ENCODE measurements around the gene THAP9. TPM values are rescaled to one million over a fixed set of nuclear protein-coding genes. Genes with fewer than 3 reads are reported as not detected.

The THAP9 gene
- total and polyA plus RNA-seq, 8 donors: 0.58 to 8.9 (median 1.9) TPM; not detected in 2

- H3K27me3 ChIP-seq: no peaks in the 10 kb centered on the region
- peaks cover 26 to 71% (median 46%) of the 10 kb centered on the region in 4 donors for H3K4me1 ChIP-seq
- no peaks in the 10 kb centered on the region for H3K9me3 ChIP-seq
- H3K27ac ChIP-seq: peak overlapping the region in 4 of 5 donors; percentile 96 to 99 (median 98)
- DNase-seq: no peak
- H3K4me3 ChIP-seq: peak overlapping the region; percentile 72 to 84 (median 76)
- no peak for TF ChIP-seq EP300 (IDR thresholded peaks at IDR 0.05)
- intact Hi-C loops (cut with DNase I; ENCODE audit: low total_unique reads): no loop called here
- WGBS, 5 donors: 43 to 67% (median 57%) methylated on average over 6 of the region's 6 CpGs
- peaks cover 6 to 16% (median 14%) of the 10 kb centered on the region in 4 donors for H3K36me3 ChIP-seq
Observed at GRCh38 chr4:82889287-82889686, 11.2 kb upstream of the THAP9 start.

- peaks cover 23 to 68% (median 42%) of the 10 kb centered on the region in 4 donors for H3K4me1 ChIP-seq
- no peaks in the 10 kb centered on the region for H3K27me3 ChIP-seq
- H3K4me3 ChIP-seq: peak overlapping the region; percentile 72 to 84 (median 76)
- 0% methylated on average over 16 of the region's 16 CpGs for WGBS, 5 donors
- intact Hi-C loops (cut with DNase I; ENCODE audit: low total_unique reads): no loop called here
- TF ChIP-seq CTCF (IDR thresholded peaks at IDR 0.05) (no peak), POLR2A (IDR thresholded peaks at IDR 0.05) (no peak), EP300 (IDR thresholded peaks at IDR 0.05) (no peak), POLR2AphosphoS5 (IDR thresholded peaks at IDR 0.05) (no peak)
- no peak for DNase-seq
- H3K36me3 ChIP-seq: peaks cover 13 to 28% (median 26%) of the 10 kb centered on the region in 4 donors
- H3K9me3 ChIP-seq: no peaks in the 10 kb centered on the region
- peak overlapping the region; percentile 96 to 99 (median 98) for H3K27ac ChIP-seq
Observed at GRCh38 chr4:82890528-82890900, 10.0 kb upstream of the THAP9 start.

GRCh38 chr4:82890901-82891706 is 9.4 kb upstream of the THAP9 start, which contains the start of gene SEC31A:
TSS of gene SEC31A (minus strand) at chr4:82891153. CDS start at chr4:82881936, 9,217 bp downstream.
- Histone ChIP-seq H3K4me3 (peak within 1 kb of the TSS; percentile 72 to 84 (median 76)), H3K27ac (peak within 1 kb of the TSS; percentile 96 to 99 (median 98)), H3K27me3 (no peaks in the 10 kb centered on the region), H3K9me3 (no peaks in the 10 kb centered on the region), H3K4me1 (peaks cover 17 to 62% (median 37%) of the 10 kb centered on the region in 4 donors), H3K36me3 (peaks cover 13 to 30% (median 29%) of the 10 kb centered on the region in 4 donors)
- intact Hi-C loops (cut with DNase I; ENCODE audit: low total_unique reads): no loop called here
- no peak for TF ChIP-seq EP300 (IDR thresholded peaks at IDR 0.05)
- peak in 1 of 7 experiments; percentile 24 for TF ChIP-seq CTCF (IDR thresholded peaks at IDR 0.05)
- peak; percentile 90 to 99 (median 97) for TF ChIP-seq POLR2AphosphoS5 (IDR thresholded peaks at IDR 0.05)
- peak in 2 of 4 donors; percentile 78 to 93 for TF ChIP-seq POLR2A (IDR thresholded peaks at IDR 0.05)
- peak; percentile 97 to 99 for DNase-seq
- WGBS, 5 donors: 0 to 1% (median 0%) methylated on average over 32 to 71 of the region's 71 CpGs

- Histone ChIP-seq H3K27me3 (no peaks in the 10 kb centered on the region), H3K27ac (peak overlapping the region; percentile 96 to 99 (median 98)), H3K9me3 (no peaks in the 10 kb centered on the region), H3K4me1 (peaks cover 11 to 57% (median 36%) of the 10 kb centered on the region in 4 donors), H3K36me3 (peaks cover 13 to 38% (median 33%) of the 10 kb centered on the region in 4 donors), H3K4me3 (peak overlapping the region; percentile 72 to 84 (median 76))
- peak in 1 of 2 donors; percentile 33 for DNase-seq
- TF ChIP-seq EP300 (IDR thresholded peaks at IDR 0.05) (no peak), POLR2AphosphoS5 (IDR thresholded peaks at IDR 0.05) (no peak), CTCF (IDR thresholded peaks at IDR 0.05) (no peak)
- intact Hi-C loops (cut with DNase I; ENCODE audit: low total_unique reads): no loop called here
- WGBS, 5 donors: 14 to 24% (median 19%) methylated on average over 7 of the region's 7 CpGs
Observed at GRCh38 chr4:82891707-82892466, 8.6 kb upstream of the THAP9 start.
